ENCODE results near the gene SLC7A4. TPM values are rescaled to one million over a fixed set of nuclear protein-coding genes. Genes with fewer than 3 reads are reported as not detected.
"Not testable (repeated sequence)": the region's sequence is repeated elsewhere in the genome, so short reads cannot be mapped to it uniquely, and the experiment has no call there.

The SLC7A4 gene
- polyA plus RNA-seq, 4 donors: 0.99 to 1.8 (median 1.5) TPM

- DNase-seq (ENCODE audit: low read depth in 4 of 4, low spot score in 2 of 4): no peak
Measured at GRCh38 chr22:21044931-21045584, 12.7 kb upstream of the SLC7A4 start.

DNA sequence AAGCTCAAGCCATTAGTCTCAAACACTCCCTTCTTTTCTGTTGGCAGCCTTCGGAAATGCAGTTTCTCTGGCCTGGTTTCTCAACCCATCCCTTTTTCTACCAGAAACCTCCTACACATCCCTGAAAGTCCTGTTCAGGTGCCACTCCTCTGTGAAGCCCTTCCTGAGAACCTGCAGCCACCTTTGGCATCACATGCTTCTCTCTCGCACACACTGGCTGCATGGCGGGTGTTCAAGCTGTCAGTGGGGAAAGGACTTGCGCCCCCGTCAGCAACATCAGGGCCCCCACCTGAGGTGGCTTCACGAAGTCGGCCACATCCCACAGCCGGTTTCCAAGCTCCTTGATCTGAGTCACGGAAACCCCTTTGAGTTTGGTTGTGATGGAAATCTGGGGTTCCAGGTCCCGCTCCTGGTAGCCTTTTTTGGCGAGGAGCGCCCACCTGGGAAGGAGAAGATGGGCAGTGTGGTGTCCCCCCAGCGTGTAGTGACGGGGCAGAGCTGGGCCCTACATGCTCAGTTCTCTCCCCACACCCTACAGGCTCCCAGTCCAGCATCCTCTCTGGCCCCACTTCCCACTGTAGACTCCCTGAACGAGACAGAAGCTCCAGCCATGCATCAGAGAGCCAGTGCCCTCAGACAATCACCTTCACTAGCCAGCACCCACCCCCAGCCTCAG, 11.6 kb upstream of the SLC7A4 start:
- DNase-seq (ENCODE audit: low read depth in 4 of 4, low spot score in 2 of 4): no peak

DNA sequence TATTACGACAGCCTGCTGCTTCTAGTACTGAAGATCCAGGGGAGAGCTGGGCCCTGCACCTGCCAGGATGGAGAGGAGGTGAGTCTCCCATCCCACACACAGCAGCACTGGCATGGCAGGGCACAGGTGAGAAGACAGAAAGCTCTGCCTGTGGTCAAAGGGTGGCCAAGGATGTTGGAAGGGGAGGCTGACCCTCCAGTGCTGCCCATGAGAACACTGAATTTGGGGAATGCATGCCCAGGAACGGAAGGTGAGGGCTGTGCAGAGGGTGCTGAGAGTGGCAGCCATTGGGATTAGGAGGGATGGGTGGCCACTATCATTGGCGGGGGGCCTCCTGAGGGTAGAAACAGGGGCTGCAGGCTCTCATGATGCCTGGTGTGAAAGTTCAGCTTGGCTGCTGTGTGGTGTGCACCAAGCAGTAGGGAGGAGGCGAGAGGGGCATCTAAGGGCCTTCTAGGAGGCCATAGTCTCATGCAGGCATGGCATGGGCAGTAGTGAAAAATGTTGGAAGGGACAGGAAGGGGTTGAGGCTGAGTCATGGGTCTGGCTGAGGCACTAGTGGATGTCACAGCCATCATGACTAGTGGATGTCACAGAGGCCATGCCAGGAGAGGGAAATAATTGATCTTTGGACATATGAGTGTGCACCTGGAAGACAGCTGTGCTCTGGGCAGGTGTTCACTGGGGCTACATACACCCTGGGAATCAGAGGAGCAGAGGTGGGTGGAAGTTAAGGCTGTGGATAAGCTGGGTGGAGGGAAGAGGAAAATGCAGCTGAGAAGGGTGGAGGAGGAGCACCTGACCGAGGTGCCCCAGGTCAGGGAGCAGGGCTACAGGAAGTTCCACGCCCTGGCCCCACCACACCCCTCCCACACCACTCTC, 10.9 kb upstream of the SLC7A4 start:
- DNase-seq (ENCODE audit: low read depth in 4 of 4, low spot score in 2 of 4): no peak

GRCh38 chr22:21041937-21042336, 9.6 kb upstream of the SLC7A4 start:
- DNase-seq (ENCODE audit: low read depth in 4 of 4, low spot score in 2 of 4): no peak

DNA sequence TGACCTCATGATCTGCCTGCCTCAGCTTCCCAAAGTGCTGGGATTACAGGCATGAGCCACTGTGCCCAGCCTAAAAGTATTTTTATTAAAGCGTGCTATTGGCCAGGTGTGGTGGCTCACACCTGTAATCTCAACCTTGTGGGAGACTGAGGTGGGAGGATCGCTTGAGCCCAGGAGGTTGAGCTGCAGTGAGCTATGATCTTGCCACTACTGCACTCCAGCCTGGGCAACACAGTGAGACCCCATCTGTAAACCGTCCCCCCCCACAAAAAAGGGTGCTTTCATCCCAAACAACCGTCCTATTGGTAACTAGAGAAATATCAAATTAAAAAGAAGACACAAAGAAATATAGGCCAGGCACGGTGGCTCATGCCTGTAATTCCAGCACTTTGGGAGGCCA, 6.8 kb upstream of the SLC7A4 start:
- DNase-seq (ENCODE audit: low read depth in 4 of 4, low spot score in 2 of 4): not testable (repeated sequence)

- no peak for DNase-seq (ENCODE audit: low read depth in 4 of 4, low spot score in 2 of 4)
Measured at GRCh38 chr22:21038405-21038804, 6.0 kb upstream of the SLC7A4 start.

GRCh38 chr22:21034989-21035388, 2.6 kb upstream of the SLC7A4 start:
- no peak for DNase-seq (ENCODE audit: low read depth in 4 of 4, low spot score in 2 of 4)

DNA sequence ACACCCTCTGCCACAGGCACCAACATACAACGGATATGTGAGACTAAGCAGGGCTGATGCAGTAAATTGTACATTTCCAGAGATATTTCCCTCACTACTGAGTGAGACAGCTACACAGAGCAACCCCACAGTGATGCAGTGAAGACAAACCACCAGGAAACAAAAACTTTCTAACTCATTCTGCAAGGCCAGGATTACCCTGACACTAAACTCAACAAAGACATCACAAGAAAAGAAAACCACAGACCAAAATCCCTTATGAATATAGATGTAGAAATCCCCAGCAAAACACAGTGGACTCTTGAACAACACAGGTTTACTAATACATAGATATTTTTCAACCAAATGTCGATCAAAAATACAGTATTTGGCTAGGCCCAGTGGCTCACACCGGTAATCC, 1.5 kb upstream of the SLC7A4 start:
- DNase-seq (ENCODE audit: low read depth in 4 of 4, low spot score in 2 of 4): no peak

DNA sequence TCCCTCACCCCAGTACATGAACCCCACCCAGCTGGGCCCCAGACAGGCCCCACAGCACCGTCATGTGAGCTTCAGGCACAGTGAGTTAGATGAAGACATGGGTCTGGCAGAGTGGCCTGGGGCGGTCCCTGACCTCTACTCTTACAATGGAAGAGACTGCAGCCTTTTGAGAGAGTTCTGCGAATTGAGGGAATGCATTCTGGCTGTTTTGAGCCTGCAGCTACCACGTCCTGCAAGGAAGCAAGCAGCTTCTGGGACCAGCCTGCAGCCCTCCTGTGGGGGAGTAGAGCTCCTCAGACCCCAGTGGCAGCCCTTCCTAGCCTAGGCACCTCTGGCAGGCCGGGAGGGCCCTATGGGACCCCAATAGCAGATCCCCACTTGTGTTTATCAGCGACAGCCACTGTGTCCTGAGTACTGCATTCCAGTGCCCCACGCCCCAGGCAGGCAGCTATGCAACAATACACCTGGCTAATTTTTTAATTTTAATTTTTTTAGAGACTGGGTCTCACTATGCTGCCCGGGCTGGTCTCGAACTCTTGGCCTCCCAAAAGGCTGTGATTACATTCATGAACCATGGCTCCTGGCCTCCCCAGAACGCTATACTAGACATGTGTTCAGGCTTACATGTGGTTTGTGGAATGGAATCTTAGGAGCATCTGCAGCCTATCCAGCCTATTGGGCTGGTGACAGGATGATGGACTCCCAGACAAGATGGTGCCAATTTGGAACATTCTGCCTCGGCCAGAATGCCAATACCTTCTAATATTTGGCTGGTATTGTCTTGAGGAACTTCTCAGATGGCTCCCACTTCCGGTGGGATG, 717 bp upstream of the SLC7A4 start:
- DNase-seq (ENCODE audit: low read depth in 4 of 4, low spot score in 2 of 4): no peak

GRCh38 chr22:21031545-21032036, 770 bp downstream of the SLC7A4 start:
- no peak for DNase-seq (ENCODE audit: low read depth in 4 of 4, low spot score in 2 of 4)

GRCh38 chr22:21030621-21031544, 1.5 kb downstream of the SLC7A4 start:
- DNase-seq (ENCODE audit: low read depth in 4 of 4, low spot score in 2 of 4): no peak

GRCh38 chr22:21030032-21030431, 2.3 kb downstream of the SLC7A4 start:
- no peak for DNase-seq (ENCODE audit: low read depth in 4 of 4, low spot score in 2 of 4)

GRCh38 chr22:21029486-21030025, 2.8 kb downstream of the SLC7A4 start:
- no peak for DNase-seq (ENCODE audit: low read depth in 4 of 4, low spot score in 2 of 4)

DNA sequence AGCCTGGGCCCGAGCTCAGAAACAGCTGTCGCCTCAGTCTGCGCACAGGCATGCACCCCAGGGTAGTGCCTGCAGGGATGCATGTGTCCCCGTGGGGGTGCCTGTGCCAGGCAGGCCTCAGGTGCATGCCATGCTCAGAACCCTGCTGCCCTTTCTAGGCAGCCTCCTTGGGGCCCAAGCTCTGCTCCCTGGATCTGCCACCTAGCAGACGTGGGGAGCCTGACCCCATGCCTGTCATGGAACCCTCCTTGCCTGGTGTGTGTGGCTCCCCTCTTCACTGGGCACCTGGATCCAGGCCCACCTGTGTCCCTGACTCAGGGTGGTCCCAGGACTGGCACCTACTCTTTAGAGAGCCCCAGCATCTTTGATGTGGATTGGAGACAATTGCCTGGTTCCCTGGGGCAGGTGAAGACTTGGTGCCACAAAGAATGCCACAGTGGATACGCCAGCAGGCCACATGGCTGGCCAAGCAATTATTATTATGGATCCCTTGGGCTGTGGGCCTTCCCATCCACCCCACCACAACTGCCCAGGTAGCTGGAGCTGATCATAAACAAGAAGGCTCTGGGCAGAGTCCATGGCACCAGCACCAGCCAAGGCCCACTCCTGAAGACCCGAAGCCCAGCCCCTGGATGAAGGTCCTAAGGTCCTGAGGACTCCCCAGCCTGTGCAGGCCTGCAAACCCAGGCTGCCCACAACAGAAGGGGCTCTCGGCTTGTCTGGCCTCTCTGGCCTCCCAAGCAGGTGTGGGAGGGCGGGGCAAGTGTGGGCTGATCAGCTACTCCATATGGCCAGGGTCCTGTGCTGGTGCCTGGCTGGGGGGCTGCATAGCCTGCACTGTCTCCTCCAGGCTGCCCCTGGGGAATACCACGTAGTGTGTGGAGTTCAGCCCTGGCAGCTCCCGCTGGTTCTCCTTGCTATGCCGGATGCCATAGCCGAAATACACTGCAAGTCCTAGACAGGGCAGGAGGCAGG, 3.8 kb downstream of the SLC7A4 start:
- no peak for DNase-seq (ENCODE audit: low read depth in 4 of 4, low spot score in 2 of 4)

- no peak for DNase-seq (ENCODE audit: low read depth in 4 of 4, low spot score in 2 of 4)
Measured at GRCh38 chr22:21026783-21027692, 5.3 kb downstream of the SLC7A4 start.

DNA sequence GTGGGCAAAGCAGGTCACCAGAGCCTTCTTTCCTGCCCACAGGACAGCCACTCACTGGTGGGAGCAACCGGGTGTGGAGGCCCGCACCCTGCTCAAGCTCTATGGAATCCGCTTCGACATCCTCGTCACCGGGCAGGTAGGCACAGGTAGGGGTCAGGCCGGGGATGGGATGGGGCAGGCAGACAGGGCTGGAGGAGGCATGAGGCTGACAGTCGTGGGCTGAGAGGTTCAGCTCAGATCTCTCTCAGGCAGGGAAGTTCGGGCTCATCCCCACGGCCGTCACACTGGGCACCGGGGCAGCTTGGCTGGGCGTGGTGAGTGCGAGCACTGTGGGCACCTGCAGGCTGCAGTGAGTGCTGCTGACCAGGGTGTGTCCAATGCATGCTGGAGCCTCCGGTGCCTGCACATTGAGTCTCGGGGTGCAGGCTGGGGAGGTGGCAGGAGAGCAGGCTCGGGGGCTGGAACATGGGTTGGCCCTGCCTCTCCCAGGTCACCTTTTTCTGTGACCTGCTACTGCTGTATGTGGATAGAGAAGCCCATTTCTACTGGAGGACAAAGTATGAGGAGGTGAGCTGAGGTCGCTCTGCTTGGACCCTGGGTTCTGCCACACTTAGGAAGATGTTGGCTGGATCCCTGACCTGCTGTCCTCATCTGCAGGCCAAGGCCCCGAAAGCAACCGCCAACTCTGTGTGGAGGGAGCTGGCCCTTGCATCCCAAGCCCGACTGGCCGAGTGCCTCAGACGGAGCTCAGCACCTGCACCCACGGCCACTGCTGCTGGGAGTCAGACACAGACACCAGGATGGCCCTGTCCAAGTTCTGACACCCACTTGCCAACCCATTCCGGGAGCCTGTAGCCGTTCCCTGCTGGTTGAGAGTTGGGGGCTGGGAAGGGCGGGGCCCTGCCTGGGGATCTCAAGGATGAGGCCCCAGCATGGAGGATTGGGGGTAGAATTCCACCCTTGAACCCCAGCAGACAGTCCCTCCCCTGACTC, 6.3 kb downstream of the SLC7A4 start:
- no peak for DNase-seq (ENCODE audit: low read depth in 4 of 4, low spot score in 2 of 4)

Data from left renal cortex interstitium (tissue), 4 donors.